WTC11 (cell line): ENCODE measurements around the gene TNKS2. TPM values are rescaled to one million over a fixed set of nuclear protein-coding genes. Genes with fewer than 3 reads are reported as not detected.
A peak's percentile ranks its signal among the peaks of the same experiment; 100 is the strongest.

Experiments used
- ATAC-seq: fragments of 200-7000 bp; cut with Tn5 transposase; 2 replicates; pipeline ENCODE4 v1.10.0; 2021; ENCODE audit warnings: mild to moderate bottlenecking, moderate library complexity
- CTCF ChIA-PET: fragments of 300-600 bp; sonication (Branson Sonifier 250); formaldehyde crosslinking; loops from one replicate; lab custom pipeline; 2021; ENCODE audit warnings: antibody characterized with exemption; lab: Charles Lee
- POLR2A ChIA-PET: fragments of 350-600 bp; sonication (Branson Sonifier 250); formaldehyde crosslinking; loops from one replicate; lab custom pipeline; 2021; ENCODE audit warnings: antibody characterized with exemption; lab: Charles Lee
- DNase-seq: peaks from one replicate; pipeline ENCODE4 v3.0.0; 2021; ENCODE audit warnings: low spot score
- H3K27ac Mint-ChIP-seq: 2 replicates; pipeline ENCODE4 v1.8.0; 2021; ENCODE audit warnings: mixed read lengths
- H3K27me3 Mint-ChIP-seq: 2 replicates; pipeline ENCODE4 v1.8.0; 2021; ENCODE audit warnings: low read depth, mild to moderate bottlenecking, moderate library complexity, mixed read lengths
- H3K36me3 Mint-ChIP-seq: 2 replicates; pipeline ENCODE4 v1.8.0; 2021; ENCODE audit warnings: mixed read lengths
- H3K4me1 Mint-ChIP-seq: 2 replicates; pipeline ENCODE4 v1.8.0; 2022; ENCODE audit warnings: mixed read lengths
- H3K4me3 Mint-ChIP-seq: 2 replicates; pipeline ENCODE4 v1.8.0; 2021; ENCODE audit warnings: mild to moderate bottlenecking, moderate library complexity, mixed read lengths
- H3K9me3 Mint-ChIP-seq: 2 replicates; pipeline ENCODE4 v1.8.0; 2021; ENCODE audit warnings: mixed read lengths
- ATF3 ChIP-seq: sonication (generic); formaldehyde crosslinking; conservative IDR thresholded peaks from 2 replicates; pipeline ENCODE4 v1.8.1; 2022; ENCODE audit warnings: mild to moderate bottlenecking, missing genetic modification reagents
- E2F5 ChIP-seq: sonication (generic); formaldehyde crosslinking; IDR thresholded peaks from 2 replicates; pipeline ENCODE4 v1.8.1; 2022; ENCODE audit warnings: mild to moderate bottlenecking, moderate library complexity, missing genetic modification reagents
- EMX1 ChIP-seq: fragments of 250-450 bp; sonication (Bioruptor Pico); IDR thresholded peaks from 2 replicates; pipeline ENCODE4 v1.8.0; 2021; ENCODE audit warnings: mild to moderate bottlenecking
- ETV6 ChIP-seq: sonication (generic); formaldehyde crosslinking; IDR thresholded peaks from 2 replicates; pipeline ENCODE4 v1.8.1; 2022; ENCODE audit warnings: mild to moderate bottlenecking, missing genetic modification reagents
- GRHL2 ChIP-seq: fragments of 250-450 bp; sonication (Bioruptor Pico); IDR thresholded peaks from 2 replicates; pipeline ENCODE4 v1.8.0; 2022; ENCODE audit warnings: mild to moderate bottlenecking, moderate library complexity; ENCODE audit not compliant: insufficient replicate concordance, severe bottlenecking
- IRF2 ChIP-seq: sonication (generic); formaldehyde crosslinking; IDR thresholded peaks from 2 replicates; pipeline ENCODE4 v1.8.0; 2022; ENCODE audit warnings: low read depth, missing genetic modification reagents, borderline replicate concordance
- MAX ChIP-seq: sonication (generic); formaldehyde crosslinking; IDR thresholded peaks from 2 replicates; pipeline ENCODE4 v1.8.0; 2022; ENCODE audit warnings: mild to moderate bottlenecking, missing genetic modification reagents
- MXD4 ChIP-seq: fragments of 250-450 bp; sonication (Bioruptor Pico); IDR thresholded peaks from 2 replicates; pipeline ENCODE4 v1.8.0; 2021; ENCODE audit warnings: mild to moderate bottlenecking, moderate library complexity, borderline replicate concordance
- NFATC4 ChIP-seq: fragments of 250-450 bp; sonication (Bioruptor Pico); IDR thresholded peaks from 2 replicates; pipeline ENCODE4 v1.9.0; 2021; ENCODE audit warnings: mild to moderate bottlenecking
- NR1H2 ChIP-seq: sonication (generic); formaldehyde crosslinking; IDR thresholded peaks from 2 replicates; pipeline ENCODE4 v1.9.0; 2021; ENCODE audit warnings: mild to moderate bottlenecking, moderate library complexity, missing genetic modification reagents
- SMAD3 ChIP-seq: sonication (generic); formaldehyde crosslinking; IDR thresholded peaks from 2 replicates; pipeline ENCODE4 v1.8.0; 2022; ENCODE audit warnings: missing genetic modification reagents, mild to moderate bottlenecking, borderline replicate concordance
- SMAD4 ChIP-seq: sonication (generic); formaldehyde crosslinking; IDR thresholded peaks from 2 replicates; pipeline ENCODE4 v1.8.0; 2022; ENCODE audit warnings: mild to moderate bottlenecking, missing genetic modification reagents
- TEAD4 ChIP-seq: sonication (generic); formaldehyde crosslinking; IDR thresholded peaks from 2 replicates; pipeline ENCODE4 v1.8.0; 2022; ENCODE audit warnings: mild to moderate bottlenecking, missing genetic modification reagents
- USF1 ChIP-seq: sonication (generic); formaldehyde crosslinking; IDR thresholded peaks from 2 replicates; pipeline ENCODE4 v1.8.0; 2022; ENCODE audit warnings: mild to moderate bottlenecking, missing genetic modification reagents
- ZMAT4 ChIP-seq: fragments of 250-450 bp; sonication (Bioruptor Pico); IDR thresholded peaks from 2 replicates; pipeline ENCODE4 v1.9.0; 2021; ENCODE audit warnings: mild to moderate bottlenecking
- ZNF138 ChIP-seq: sonication (generic); formaldehyde crosslinking; conservative IDR thresholded peaks from 2 replicates; pipeline ENCODE4 v1.8.1; 2022; ENCODE audit warnings: mild to moderate bottlenecking, moderate library complexity, missing genetic modification reagents
- ZNF232 ChIP-seq: sonication (generic); formaldehyde crosslinking; IDR thresholded peaks from 2 replicates; pipeline ENCODE4 v1.8.0; 2022; ENCODE audit warnings: mild to moderate bottlenecking, missing genetic modification reagents
- ZNF396 ChIP-seq: fragments of 250-450 bp; sonication (Bioruptor Pico); IDR thresholded peaks from 2 replicates; pipeline ENCODE4 v1.8.0; 2021; ENCODE audit warnings: mild to moderate bottlenecking, moderate library complexity, borderline replicate concordance
- ZNF532 ChIP-seq: fragments of 250-450 bp; sonication (Bioruptor Pico); IDR thresholded peaks from 2 replicates; pipeline ENCODE4 v1.9.0; 2021; ENCODE audit warnings: mild to moderate bottlenecking, borderline replicate concordance
- total RNA-seq: library from RNA; stranded (reverse); gene quantifications from 3 replicates; pipeline ENCODE4 v1.2.3, GENCODE V29; 2021

The TNKS2 gene
- total RNA-seq, 1 experiment from 2014 or later = 53.5 TPM

- TF ChIP-seq ZNF532 (CRISPR knock-in tag) = no peak
- TF ChIP-seq, all 79 proteins: peak for 0
These were observed 99.2 kb downstream of the TNKS2 start (continued) for GRCh38 chr10:91897421-91897820.

GRCh38 chr10:91901784-91902677, 103.8 kb downstream of the TNKS2 start:
- H3K4me1 Mint-ChIP-seq = peaks cover 33% of the 10 kb centered on the region
- CTCF ChIA-PET = interaction anchor here (0.8 to 1.3 kb wide), 2 partner anchors 22 to 27 kb away, joined by 3 to 5 read pairs; partner anchors contain the start of gene BTAF1
- H3K9me3 Mint-ChIP-seq = peaks cover 11% of the 10 kb centered on the region
- DNase-seq (no peak), ATAC-seq (peak; percentile 43; the same call in 1 of the 2 replicates)
- H3K4me3 Mint-ChIP-seq = no peak overlapping the region
- H3K36me3 Mint-ChIP-seq = peaks cover 20% of the 10 kb centered on the region
- no peak for TF ChIP-seq TEAD4 (CRISPR knock-in tag)
- TF ChIP-seq IRF2 (CRISPR knock-in tag) = no peak
- TF ChIP-seq SMAD4 = no peak
- no peak for TF ChIP-seq MXD4
- no peak for TF ChIP-seq ZMAT4 (CRISPR knock-in tag)
- TF ChIP-seq USF1 (CRISPR knock-in tag) = no peak
- TF ChIP-seq NR1H2 (CRISPR knock-in tag) = no peak
- TF ChIP-seq ATF3 (CRISPR knock-in tag) = no peak
- TF ChIP-seq, all 79 proteins: peak for 0
- H3K27ac Mint-ChIP-seq = peak overlapping the region; percentile 66; the same call in 1 of the 2 replicates
- POLR2A ChIA-PET = interaction anchor here (1.1 to 1.5 kb wide), 2 partner anchors 15 kb away, joined by 3 to 5 read pairs; no protein-coding TSS in a partner anchor
- H3K27me3 Mint-ChIP-seq = no peaks in the 10 kb centered on the region

GRCh38 chr10:91907033-91907594, 108.9 kb downstream of the TNKS2 start:
- TF ChIP-seq ZNF396 (CRISPR knock-in tag) (no peak), ATF3 (CRISPR knock-in tag) (no peak), SMAD3 (no peak), NR1H2 (CRISPR knock-in tag) (no peak), ZNF138 (no peak), USF1 (CRISPR knock-in tag) (no peak), GRHL2 (CRISPR knock-in tag) (no peak), SMAD4 (no peak), IRF2 (CRISPR knock-in tag) (no peak), EMX1 (CRISPR knock-in tag) (no peak), NFATC4 (CRISPR knock-in tag) (no peak), ETV6 (CRISPR knock-in tag) (no peak), ZNF232 (no peak), E2F5 (CRISPR knock-in tag) (no peak), MAX (CRISPR knock-in tag) (no peak)
- no peak for ATAC-seq
- peak overlapping the region; percentile 92 for H3K4me3 Mint-ChIP-seq
- H3K36me3 Mint-ChIP-seq = peaks cover 18% of the 10 kb centered on the region
- H3K9me3 Mint-ChIP-seq = no peaks in the 10 kb centered on the region
- DNase-seq = no peak
- ChIA-PET POLR2A (interaction anchor here (2.4 kb wide), 1 partner anchor 17 kb away, joined by 27 read pairs; the partner anchor contains the start of gene BTAF1), CTCF (interaction anchor here (1.3 to 2.4 kb wide), 2 partner anchors 21 to 50 kb away, joined by 4 to 11 read pairs; no protein-coding TSS in a partner anchor)
- H3K4me1 Mint-ChIP-seq = peaks cover 37% of the 10 kb centered on the region
- H3K27ac Mint-ChIP-seq = peak overlapping the region; percentile 46; the same call in 1 of the 2 replicates
- H3K27me3 Mint-ChIP-seq = no peaks in the 10 kb centered on the region
